ENCODE results near the gene TMEM267. TPM values are rescaled to one million over a fixed set of nuclear protein-coding genes. Genes with fewer than 3 reads are reported as not detected.
A peak's percentile ranks its signal among the peaks of the same experiment; 100 is the strongest.
"Not testable (repeated sequence)": the region's sequence is repeated elsewhere in the genome, so short reads cannot be mapped to it uniquely, and the experiment has no call there.

TMEM267 gene
- total RNA-seq, 1 experiment from 2014 or later: 6.3 TPM

GRCh38 chr5:43402524-43403066 is 81.1 kb downstream of the TMEM267 start:
- not testable (repeated sequence) for DNase-seq; H3K36me3 ChIP-seq (replicated peaks; ENCODE audit: control insufficient read depth, insufficient read depth, low read length); H3K27me3 ChIP-seq (ENCODE audit: control insufficient read depth, insufficient read depth, low read length); H3K4me3 ChIP-seq (ENCODE audit: insufficient read depth, low read depth, low read length)

GRCh38 chr5:43401827-43402226 is 81.8 kb downstream of the TMEM267 start:
- DNase-seq: peak; percentile 50
- Histone ChIP-seq H3K4me3 (ENCODE audit: insufficient read depth, low read depth, low read length) (no peak overlapping the region), H3K27me3 (ENCODE audit: control insufficient read depth, insufficient read depth, low read length) (no peaks in the 10 kb centered on the region), H3K36me3 (replicated peaks; ENCODE audit: control insufficient read depth, insufficient read depth, low read length) (no peaks in the 10 kb centered on the region)

- no peaks in the 10 kb centered on the region for H3K27me3 ChIP-seq (ENCODE audit: control insufficient read depth, insufficient read depth, low read length)
These were observed 83.6 kb downstream of the TMEM267 start for GRCh38 chr5:43400082-43400481.

GRCh38 chr5:43396762-43397304 is 86.8 kb downstream of the TMEM267 start:
- DNase-seq: peak; percentile 45
- Histone ChIP-seq H3K4me3 (ENCODE audit: insufficient read depth, low read depth, low read length) (peak overlapping the region; percentile 26; the same call in 1 of the 2 replicates), H3K36me3 (replicated peaks; ENCODE audit: control insufficient read depth, insufficient read depth, low read length) (no peaks in the 10 kb centered on the region), H3K27me3 (ENCODE audit: control insufficient read depth, insufficient read depth, low read length) (no peaks in the 10 kb centered on the region)

More at GRCh38 chr5:43400082-43400481, 83.6 kb downstream of the TMEM267 start:
- H3K36me3 ChIP-seq (replicated peaks; ENCODE audit: control insufficient read depth, insufficient read depth, low read length): no peaks in the 10 kb centered on the region
- no peak for DNase-seq
- H3K4me3 ChIP-seq (ENCODE audit: insufficient read depth, low read depth, low read length): no peak overlapping the region

Other genes with a start within 250 kb of the TMEM267 start
- gene HMGCS1, start 170.5 kb downstream of the TMEM267 start, total RNA-seq (2014; rRNA removed; shearing (Covaris generic)): 87.9 and 114 TPM in 2 replicates
- not detected in 2 replicates for gene CCL28, start 71.5 kb downstream of the TMEM267 start, total RNA-seq (2014; rRNA removed; shearing (Covaris generic))
- 20.1 and 24.8 TPM in 2 replicates for gene C5orf34, start 31.3 kb upstream of the TMEM267 start, total RNA-seq (2014; rRNA removed; shearing (Covaris generic))
- 117 TPM in 2 replicates for gene PAIP1, start 73.2 kb upstream of the TMEM267 start, total RNA-seq (2014; rRNA removed; shearing (Covaris generic))
- gene NNT, start 119.3 kb upstream of the TMEM267 start, total RNA-seq (2014; rRNA removed; shearing (Covaris generic)): 28.8 and 49.1 TPM in 2 replicates